ENCODE measurements around the gene HSPA5.

Gene HSPA5

DNA sequence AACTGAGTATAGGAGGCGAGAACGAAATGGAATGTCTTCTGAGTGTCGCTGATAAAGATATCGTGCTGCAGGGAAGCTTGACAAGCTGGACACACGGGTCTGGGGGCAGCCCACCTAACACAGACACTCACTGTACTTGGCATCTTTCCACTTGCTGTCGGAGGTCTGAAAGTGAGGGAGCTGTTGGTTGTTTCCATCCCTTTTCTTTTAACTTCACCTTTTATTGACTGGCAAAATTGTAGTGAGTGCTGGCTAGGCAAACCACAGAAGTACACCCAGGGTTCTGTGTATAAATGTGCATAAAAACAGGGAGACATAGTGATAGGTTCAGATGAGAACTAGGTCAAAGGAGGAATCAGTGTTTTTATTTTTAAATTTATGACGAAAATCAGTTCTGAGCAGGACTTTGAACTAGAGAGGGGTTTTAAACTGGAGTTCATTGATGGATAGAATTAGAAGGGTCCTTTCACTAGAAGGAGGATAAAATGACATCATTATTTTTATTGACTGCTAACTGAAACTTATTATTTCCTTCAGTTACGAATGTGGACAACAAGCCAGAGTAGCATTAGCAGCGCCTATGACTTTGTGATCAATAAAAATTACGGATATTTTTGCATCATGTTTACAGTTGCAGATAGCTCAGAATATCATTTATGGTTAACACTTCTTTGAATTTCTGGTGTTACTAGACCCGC lies 21.3 kb upstream of the HSPA5 start:
- peaks cover 26% of the 10 kb centered on the region for H3K4me1 ChIP-seq (ENCODE audit: insufficient read depth, low read length, poor library complexity, severe bottlenecking)
- 0 out of 2 replicates have a peak, but pooled peaks cover 3% of the 10 kb centered on the region for H3F3A ChIP-seq (ENCODE audit: low read depth)
- peak overlapping the region; percentile 96 for H3K4me3 ChIP-seq (ENCODE audit: low read length, poor library complexity, severe bottlenecking)
- H3K9ac ChIP-seq (ENCODE audit: low read depth, low read length, poor library complexity, severe bottlenecking) = peak overlapping the region; percentile 93
- peak overlapping the region; percentile 73; the same call in 1 of the 2 replicates for H2AFZ ChIP-seq (ENCODE audit: low read length)
- TF ChIP-seq, protein P1, sequence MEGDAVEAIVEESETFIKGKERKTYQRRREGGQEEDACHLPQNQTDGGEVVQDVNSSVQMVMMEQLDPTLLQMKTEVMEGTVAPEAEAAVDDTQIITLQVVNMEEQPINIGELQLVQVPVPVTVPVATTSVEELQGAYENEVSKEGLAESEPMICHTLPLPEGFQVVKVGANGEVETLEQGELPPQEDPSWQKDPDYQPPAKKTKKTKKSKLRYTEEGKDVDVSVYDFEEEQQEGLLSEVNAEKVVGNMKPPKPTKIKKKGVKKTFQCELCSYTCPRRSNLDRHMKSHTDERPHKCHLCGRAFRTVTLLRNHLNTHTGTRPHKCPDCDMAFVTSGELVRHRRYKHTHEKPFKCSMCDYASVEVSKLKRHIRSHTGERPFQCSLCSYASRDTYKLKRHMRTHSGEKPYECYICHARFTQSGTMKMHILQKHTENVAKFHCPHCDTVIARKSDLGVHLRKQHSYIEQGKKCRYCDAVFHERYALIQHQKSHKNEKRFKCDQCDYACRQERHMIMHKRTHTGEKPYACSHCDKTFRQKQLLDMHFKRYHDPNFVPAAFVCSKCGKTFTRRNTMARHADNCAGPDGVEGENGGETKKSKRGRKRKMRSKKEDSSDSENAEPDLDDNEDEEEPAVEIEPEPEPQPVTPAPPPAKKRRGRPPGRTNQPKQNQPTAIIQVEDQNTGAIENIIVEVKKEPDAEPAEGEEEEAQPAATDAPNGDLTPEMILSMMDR (conservative IDR thresholded peaks at IDR 0.05; ENCODE audit: low read length) = no peak
- no peak for TF ChIP-seq EZH2phosphoT487 (IDR thresholded peaks at IDR 0.05; ENCODE audit: borderline replicate concordance)
- H3K4me2 ChIP-seq (ENCODE audit: low read depth, low read length, poor library complexity, severe bottlenecking) = peak overlapping the region; percentile 78
- no peaks in the 10 kb centered on the region for H3K9me3 ChIP-seq (ENCODE audit: insufficient read depth, low read depth, low read length)
- no peaks in the 10 kb centered on the region for H3K9me2 ChIP-seq (replicated peaks; ENCODE audit: low read depth, low read length)
- peaks cover 33% of the 10 kb centered on the region for H4K20me1 ChIP-seq (ENCODE audit: insufficient read depth, low read length, poor library complexity, severe bottlenecking)
- H3K27me3 ChIP-seq (ENCODE audit: insufficient read depth, low read length, poor library complexity, severe bottlenecking) = no peaks in the 10 kb centered on the region
- peaks cover 54% of the 10 kb centered on the region for H3K79me2 ChIP-seq (ENCODE audit: insufficient read depth, low read length)
- no peaks in the 10 kb centered on the region for H3K36me3 ChIP-seq (ENCODE audit: insufficient read depth, low read length)

DNA sequence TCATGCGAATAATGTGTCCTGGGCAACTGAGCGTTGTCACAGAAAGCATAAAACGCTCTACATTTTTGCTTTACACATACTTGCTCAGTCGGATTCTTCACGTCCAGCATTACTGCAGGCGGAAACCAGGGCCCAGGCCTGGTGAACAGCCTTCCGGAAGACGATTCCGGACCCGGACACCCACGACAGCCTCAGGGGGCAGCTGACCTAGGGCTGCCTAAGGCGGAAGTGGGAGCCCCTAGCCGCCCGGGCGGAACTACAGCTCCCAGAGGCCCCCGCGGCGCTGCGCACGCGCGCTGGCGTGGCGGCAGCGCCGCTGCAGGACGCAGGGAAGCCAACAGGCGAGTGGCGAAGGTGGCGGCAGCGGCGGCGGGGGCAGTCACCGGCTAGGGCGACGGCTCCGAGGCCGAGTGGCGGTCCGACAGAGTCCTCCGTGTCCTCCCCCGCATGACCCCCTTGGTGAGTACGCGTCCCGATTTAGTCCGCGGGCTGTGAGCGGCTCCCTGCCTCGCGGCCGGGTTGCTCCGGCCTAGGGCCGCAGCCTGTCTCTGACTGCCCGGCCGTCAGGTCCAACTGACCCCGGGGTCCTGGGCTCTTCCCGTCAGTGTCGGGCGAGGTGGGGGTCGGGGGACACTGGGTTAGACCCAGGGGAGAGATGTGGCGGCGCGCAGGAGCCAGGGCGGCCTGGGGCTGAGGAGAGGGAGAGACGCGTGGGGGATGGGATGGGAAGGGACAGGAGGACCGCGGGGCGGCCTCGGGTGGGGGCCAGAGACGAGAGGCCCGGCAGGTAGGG lies 20.6 kb upstream of the HSPA5 start, which contains the start of gene GAPVD1:
TSS of gene GAPVD1 (plus strand) at position 326 of the 793 bp plus-strand sequence. CDS start 37,096 bp downstream, outside the sequence.
- Histone ChIP-seq H3K36me3 (ENCODE audit: insufficient read depth, low read length) (no peaks in the 10 kb centered on the region), H3K9me2 (replicated peaks; ENCODE audit: low read depth, low read length) (no peaks in the 10 kb centered on the region), H3K27me3 (ENCODE audit: insufficient read depth, low read length, poor library complexity, severe bottlenecking) (no peaks in the 10 kb centered on the region), H2AFZ (ENCODE audit: low read length) (peak within 1 kb of the TSS; percentile 88), H3K9me3 (ENCODE audit: insufficient read depth, low read depth, low read length) (no peaks in the 10 kb centered on the region), H3K79me2 (ENCODE audit: insufficient read depth, low read length) (peaks cover 47% of the 10 kb centered on the region), H3K4me3 (ENCODE audit: low read length, poor library complexity, severe bottlenecking) (peak within 1 kb of the TSS; percentile 96), H3K9ac (ENCODE audit: low read depth, low read length, poor library complexity, severe bottlenecking) (peak within 1 kb of the TSS; percentile 93), H3F3A (ENCODE audit: low read depth) (0 out of 2 replicates have a peak, but pooled peaks cover 3% of the 10 kb centered on the region), H3K4me2 (ENCODE audit: low read depth, low read length, poor library complexity, severe bottlenecking) (peak within 1 kb of the TSS; percentile 78), H3K4me1 (ENCODE audit: insufficient read depth, low read length, poor library complexity, severe bottlenecking) (peaks cover 26% of the 10 kb centered on the region), H4K20me1 (ENCODE audit: insufficient read depth, low read length, poor library complexity, severe bottlenecking) (peaks cover 25% of the 10 kb centered on the region)
- TF ChIP-seq, protein P1 (conservative IDR thresholded peaks at IDR 0.05; ENCODE audit: low read length) = peak; percentile 43; the same call in 1 of the 2 replicates
- TF ChIP-seq EZH2phosphoT487 (IDR thresholded peaks at IDR 0.05; ENCODE audit: borderline replicate concordance) = no peak

DNA sequence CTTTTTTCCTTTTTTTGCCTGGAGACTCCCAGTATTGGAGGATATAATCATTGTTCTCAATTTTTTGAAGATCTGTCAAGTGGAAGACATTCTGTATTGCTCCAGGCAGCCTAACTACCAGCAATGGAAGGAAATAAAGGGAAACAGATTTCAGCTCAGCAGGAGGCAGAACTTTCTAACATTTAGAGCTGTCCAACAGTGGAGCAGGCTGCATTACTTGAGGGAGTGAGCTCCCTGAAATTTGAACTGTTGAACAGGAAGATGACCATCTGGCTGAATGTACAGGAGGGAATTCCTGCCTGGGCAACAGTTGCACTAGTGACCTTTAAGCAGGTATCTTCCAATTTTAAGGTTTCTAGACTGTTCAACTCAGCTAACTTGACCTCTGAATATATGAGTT lies 19.4 kb upstream of the HSPA5 start:
- Histone ChIP-seq H4K20me1 (ENCODE audit: insufficient read depth, low read length, poor library complexity, severe bottlenecking) (peaks cover 25% of the 10 kb centered on the region), H3K9me2 (replicated peaks; ENCODE audit: low read depth, low read length) (no peaks in the 10 kb centered on the region), H3K27me3 (ENCODE audit: insufficient read depth, low read length, poor library complexity, severe bottlenecking) (no peaks in the 10 kb centered on the region), H3F3A (ENCODE audit: low read depth) (0 out of 2 replicates have a peak, but pooled peaks cover 3% of the 10 kb centered on the region), H3K9me3 (ENCODE audit: insufficient read depth, low read depth, low read length) (no peaks in the 10 kb centered on the region), H3K79me2 (ENCODE audit: insufficient read depth, low read length) (peaks cover 37% of the 10 kb centered on the region), H3K4me1 (ENCODE audit: insufficient read depth, low read length, poor library complexity, severe bottlenecking) (peaks cover 26% of the 10 kb centered on the region), H2AFZ (ENCODE audit: low read length) (no peak overlapping the region), H3K4me2 (ENCODE audit: low read depth, low read length, poor library complexity, severe bottlenecking) (peak overlapping the region; percentile 78), H3K4me3 (ENCODE audit: low read length, poor library complexity, severe bottlenecking) (peak overlapping the region; percentile 96), H3K9ac (ENCODE audit: low read depth, low read length, poor library complexity, severe bottlenecking) (no peak overlapping the region), H3K36me3 (ENCODE audit: insufficient read depth, low read length) (no peaks in the 10 kb centered on the region)
- TF ChIP-seq, protein P1 (conservative IDR thresholded peaks at IDR 0.05; ENCODE audit: low read length) = no peak
- no peak for TF ChIP-seq EZH2phosphoT487 (IDR thresholded peaks at IDR 0.05; ENCODE audit: borderline replicate concordance)
